ENCODE data around the gene CCDC182.

DNA sequence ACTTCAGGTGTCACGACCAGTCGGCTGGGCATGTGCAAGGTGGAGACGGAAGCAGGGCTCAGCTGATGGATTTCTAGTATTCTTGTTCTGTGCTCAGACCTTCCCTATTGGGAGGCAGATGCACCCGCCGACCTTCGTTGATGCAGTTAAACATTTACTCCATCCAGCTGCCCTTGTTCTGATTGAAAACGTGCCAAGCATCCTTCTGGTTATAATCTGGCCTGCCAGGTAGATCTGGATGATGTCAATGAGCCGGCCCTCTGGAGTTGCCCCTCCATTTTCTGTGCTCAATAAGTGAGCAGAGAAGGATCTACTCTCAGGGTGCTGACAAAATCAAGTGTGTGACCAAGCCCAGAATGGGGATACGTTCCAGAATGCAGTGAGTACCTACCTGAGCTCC, 38.3 kb downstream of the CCDC182 start:
- no peak for TF ChIP-seq CTCF (IDR thresholded peaks at IDR 0.05)
- TF ChIP-seq POLR2AphosphoS5 (IDR thresholded peaks at IDR 0.05): no peak

Data from transverse colon (tissue), 4 donors.